ENCODE measurements around the gene ARL3.
"Not testable (repeated sequence)": the region's sequence is repeated elsewhere in the genome, so short reads cannot be mapped to it uniquely, and the experiment has no call there.

ARL3 gene

GRCh38 chr10:102735065-102735562 lies 20.9 kb upstream of the ARL3 start:
- DNase-seq (ENCODE audit: low spot score): peak; percentile 64

GRCh38 chr10:102732661-102733060 lies 18.5 kb upstream of the ARL3 start:
- no peak for DNase-seq (ENCODE audit: low spot score)

- no peak for DNase-seq (ENCODE audit: low spot score)
Observed at GRCh38 chr10:102731222-102731800, 17.1 kb upstream of the ARL3 start.

GRCh38 chr10:102729029-102730026 lies 15.1 kb upstream of the ARL3 start:
- peak; percentile 92 for DNase-seq (ENCODE audit: low spot score)

- DNase-seq (ENCODE audit: low spot score): no peak
Observed at GRCh38 chr10:102727037-102727818, 13.0 kb upstream of the ARL3 start.

GRCh38 chr10:102726274-102726673 lies 12.1 kb upstream of the ARL3 start:
- DNase-seq (ENCODE audit: low spot score): no peak

- DNase-seq (ENCODE audit: low spot score): no peak
Observed at GRCh38 chr10:102723989-102724388, 9.8 kb upstream of the ARL3 start.

- no peak for DNase-seq (ENCODE audit: low spot score)
Observed at GRCh38 chr10:102721954-102722353, 7.8 kb upstream of the ARL3 start.

GRCh38 chr10:102720775-102721301 lies 6.6 kb upstream of the ARL3 start:
- no peak for DNase-seq (ENCODE audit: low spot score)

- DNase-seq (ENCODE audit: low spot score): no peak
Observed at GRCh38 chr10:102720337-102720736, 6.1 kb upstream of the ARL3 start.

GRCh38 chr10:102718220-102718619 lies 4.0 kb upstream of the ARL3 start:
- DNase-seq (ENCODE audit: low spot score): no peak

GRCh38 chr10:102716900-102717565 lies 2.8 kb upstream of the ARL3 start:
- DNase-seq (ENCODE audit: low spot score): not testable (repeated sequence)

- no peak for DNase-seq (ENCODE audit: low spot score)
Observed at GRCh38 chr10:102715880-102716279, 1.7 kb upstream of the ARL3 start.

- DNase-seq (ENCODE audit: low spot score): no peak
Observed at GRCh38 chr10:102714621-102715455, 641 bp upstream of the ARL3 start, which contains the start of gene SFXN2. Gene SFXN2 (plus strand): TSS chr10:102714636. CDS start chr10:102726637, 12,001 bp downstream.

GRCh38 chr10:102713539-102713813 lies 721 bp downstream of the ARL3 start:
- no peak for DNase-seq (ENCODE audit: low spot score)

GRCh38 chr10:102712843-102713538 lies 1.2 kb downstream of the ARL3 start:
- no peak for DNase-seq (ENCODE audit: low spot score)

- no peak for DNase-seq (ENCODE audit: low spot score)
Observed at GRCh38 chr10:102712089-102712488, 2.1 kb downstream of the ARL3 start.

- no peak for DNase-seq (ENCODE audit: low spot score)
Observed at GRCh38 chr10:102710609-102711008, 3.6 kb downstream of the ARL3 start.

GRCh38 chr10:102705531-102705930 lies 8.7 kb downstream of the ARL3 start:
- DNase-seq (ENCODE audit: low spot score): no peak

GRCh38 chr10:102704915-102705314 lies 9.3 kb downstream of the ARL3 start:
- no peak for DNase-seq (ENCODE audit: low spot score)
